ENCODE measurements around the gene GCSH. TPM values are rescaled to one million over a fixed set of nuclear protein-coding genes. Genes with fewer than 3 reads are reported as not detected.
A peak's percentile ranks its signal among the peaks of the same experiment; 100 is the strongest.

The GCSH gene
- total RNA-seq, 1 donor from 2014 or later, result 17.2 TPM

- DNase-seq (ENCODE audit: extremely low read depth, low read depth, low spot score), result no peak
Observed at GRCh38 chr16:81105946-81106345, 9.8 kb upstream of the GCSH start.

GRCh38 chr16:81101702-81102101, 5.5 kb upstream of the GCSH start:
- DNase-seq (ENCODE audit: extremely low read depth, low read depth, low spot score), result no peak

- no peak for DNase-seq (ENCODE audit: extremely low read depth, low read depth, low spot score)
Observed at GRCh38 chr16:81099958-81100357, 3.8 kb upstream of the GCSH start.

- no peak for DNase-seq (ENCODE audit: extremely low read depth, low read depth, low spot score)
Observed at GRCh38 chr16:81097230-81097629, 1.0 kb upstream of the GCSH start.

GRCh38 chr16:81096715-81097208, 567 bp upstream of the GCSH start:
- no peak for DNase-seq (ENCODE audit: extremely low read depth, low read depth, low spot score)

GRCh38 chr16:81095653-81095952, 592 bp downstream of the GCSH start:
- DNase-seq (ENCODE audit: extremely low read depth, low read depth, low spot score), result no peak

GRCh38 chr16:81094771-81095251, 1.4 kb downstream of the GCSH start:
- DNase-seq (ENCODE audit: extremely low read depth, low read depth, low spot score), result no peak

- no peak for DNase-seq (ENCODE audit: extremely low read depth, low read depth, low spot score)
Observed at GRCh38 chr16:81088836-81089235, 7.4 kb downstream of the GCSH start.

GRCh38 chr16:81081014-81081413, 15.2 kb downstream of the GCSH start:
- DNase-seq (ENCODE audit: extremely low read depth, low read depth, low spot score), result no peak

GRCh38 chr16:81080233-81080632, 16.0 kb downstream of the GCSH start:
- DNase-seq (ENCODE audit: extremely low read depth, low read depth, low spot score), result no peak

- DNase-seq (ENCODE audit: extremely low read depth, low read depth, low spot score), result peak; percentile 47
Observed at GRCh38 chr16:81077076-81077940, 18.9 kb downstream of the GCSH start, which contains the start of gene C16orf46. Gene C16orf46, minus strand, starts transcription at chr16:81077238. Its CDS starts 13,283 bp downstream, at chr16:81063955.

- peak; percentile 42 for DNase-seq (ENCODE audit: extremely low read depth, low read depth, low spot score)
Observed at GRCh38 chr16:81076566-81077075, 19.6 kb downstream of the GCSH start.

GRCh38 chr16:81073560-81074330, 22.4 kb downstream of the GCSH start:
- DNase-seq (ENCODE audit: extremely low read depth, low read depth, low spot score), result no peak

- no peak for DNase-seq (ENCODE audit: extremely low read depth, low read depth, low spot score)
Observed at GRCh38 chr16:81071805-81072204, 24.4 kb downstream of the GCSH start.

GRCh38 chr16:81070979-81071378, 25.2 kb downstream of the GCSH start:
- no peak for DNase-seq (ENCODE audit: extremely low read depth, low read depth, low spot score)

GRCh38 chr16:81069063-81069462, 27.1 kb downstream of the GCSH start:
- DNase-seq (ENCODE audit: extremely low read depth, low read depth, low spot score), result no peak

- DNase-seq (ENCODE audit: extremely low read depth, low read depth, low spot score), result no peak
Observed at GRCh38 chr16:81067166-81067565, 29.0 kb downstream of the GCSH start.

GRCh38 chr16:81066681-81067080, 29.5 kb downstream of the GCSH start:
- no peak for DNase-seq (ENCODE audit: extremely low read depth, low read depth, low spot score)

GRCh38 chr16:81061871-81062608, 34.2 kb downstream of the GCSH start:
- DNase-seq (ENCODE audit: extremely low read depth, low read depth, low spot score), result no peak

- no peak for DNase-seq (ENCODE audit: extremely low read depth, low read depth, low spot score)
Observed at GRCh38 chr16:81061307-81061640, 34.9 kb downstream of the GCSH start.

Measured in glomerular endothelial cell (primary cell).